AG04449 (cell line): ENCODE measurements around the gene RNF149.

ENCODE experiments used
- CTCF ChIA-PET: fragments of 350-600 bp; formaldehyde crosslinking; extraction: SDS; loops from one replicate; lab custom pipeline; 2021; ENCODE audit warnings: antibody characterized with exemption; lab: Yijun Ruan, JAX
- POLR2A ChIA-PET: fragments of 400-600, 350-600 bp; formaldehyde crosslinking; extraction: SDS; loops from one replicate; lab custom pipeline; 2020; ENCODE audit warnings: antibody characterized with exemption, inconsistent platforms; lab: Yijun Ruan, JAX
- DNase-seq: peaks from one replicate; pipeline ENCODE4 v3.0.0-alpha.2; 2010; ENCODE audit warnings: low read depth, low spot score
- H3K4me3 ChIP-seq: 2 replicates; pipeline ENCODE4 v1.5.1; 2011; ENCODE audit warnings: low read depth, mild to moderate bottlenecking, control low read depth, low read length
- CTCF ChIP-seq: IDR thresholded peaks from one replicate; pipeline ENCODE4 v1.5.1; 2011; ENCODE audit warnings: mild to moderate bottlenecking, moderate library complexity, low read length, control low read depth, inconsistent platforms; ENCODE audit not compliant: insufficient read depth; ENCODE audit errors: missing control alignments

Gene RNF149

GRCh38 chr2:101295895-101296294 lies 12.6 kb downstream of the RNF149 start:
- no peak for DNase-seq

GRCh38 chr2:101294861-101295260 lies 13.6 kb downstream of the RNF149 start:
- POLR2A ChIA-PET, result no interaction called here
- no peak for DNase-seq
- H3K4me3 ChIP-seq, result no peak overlapping the region
- no peak for TF ChIP-seq CTCF
- CTCF ChIA-PET, result interaction anchor here (1.2 to 1.4 kb wide), 2 partner anchors 18 to 54 kb away, joined by 3 to 4 read pairs; no protein-coding TSS in a partner anchor

More at GRCh38 chr2:101295895-101296294, 12.6 kb downstream of the RNF149 start:
- POLR2A ChIA-PET, result interaction anchor here (0.7 to 1.6 kb wide), 4 partner anchors 10 to 43 kb away, joined by 3 to 4 read pairs (median 3); partner anchors contain the start of gene CNOT11
- CTCF ChIA-PET, result interaction anchor here (0.9 to 1.4 kb wide), 5 partner anchors 11 to 1053 kb away, joined by 3 to 4 read pairs (median 3); no protein-coding TSS in a partner anchor
- TF ChIP-seq CTCF, result no peak
- no peak overlapping the region for H3K4me3 ChIP-seq

- no peak overlapping the region for H3K4me3 ChIP-seq
- POLR2A ChIA-PET, result interaction anchor here (0.7 kb wide), 2 partner anchors 33 to 56 kb away, joined by 3 to 5 read pairs; no protein-coding TSS in a partner anchor
- DNase-seq, result no peak
- CTCF ChIA-PET, result interaction anchor here (1.3 kb wide), 2 partner anchors 9 to 49 kb away, joined by 3 to 4 read pairs; no protein-coding TSS in a partner anchor
- TF ChIP-seq CTCF, result no peak
Measured at GRCh38 chr2:101293544-101293943, 15.0 kb downstream of the RNF149 start.

- TF ChIP-seq CTCF, result no peak
- DNase-seq, result no peak
- ChIA-PET CTCF (no interaction called here), POLR2A (no interaction called here)
- no peak overlapping the region for H3K4me3 ChIP-seq
Measured at GRCh38 chr2:101291973-101292372, 16.5 kb downstream of the RNF149 start.

GRCh38 chr2:101290711-101291110 lies 17.8 kb downstream of the RNF149 start:
- ChIA-PET CTCF (no interaction called here), POLR2A (no interaction called here)
- DNase-seq, result no peak
- TF ChIP-seq CTCF, result no peak
- H3K4me3 ChIP-seq, result no peak overlapping the region

- H3K4me3 ChIP-seq, result no peak overlapping the region
- TF ChIP-seq CTCF, result no peak
- CTCF ChIA-PET, result no interaction called here
- POLR2A ChIA-PET, result interaction anchor here (0.5 kb wide), 1 partner anchor 480 kb away, joined by 4 read pairs; no protein-coding TSS in a partner anchor
- DNase-seq, result no peak
Measured at GRCh38 chr2:101287303-101287702, 21.2 kb downstream of the RNF149 start.
